ENCODE data around the gene KCNAB1. TPM values are rescaled to one million over a fixed set of nuclear protein-coding genes. Genes with fewer than 3 reads are reported as not detected.

Gene KCNAB1
- total and polyA plus RNA-seq, 4 donors = 0.16 to 2.4 (median 0.72) TPM

DNA sequence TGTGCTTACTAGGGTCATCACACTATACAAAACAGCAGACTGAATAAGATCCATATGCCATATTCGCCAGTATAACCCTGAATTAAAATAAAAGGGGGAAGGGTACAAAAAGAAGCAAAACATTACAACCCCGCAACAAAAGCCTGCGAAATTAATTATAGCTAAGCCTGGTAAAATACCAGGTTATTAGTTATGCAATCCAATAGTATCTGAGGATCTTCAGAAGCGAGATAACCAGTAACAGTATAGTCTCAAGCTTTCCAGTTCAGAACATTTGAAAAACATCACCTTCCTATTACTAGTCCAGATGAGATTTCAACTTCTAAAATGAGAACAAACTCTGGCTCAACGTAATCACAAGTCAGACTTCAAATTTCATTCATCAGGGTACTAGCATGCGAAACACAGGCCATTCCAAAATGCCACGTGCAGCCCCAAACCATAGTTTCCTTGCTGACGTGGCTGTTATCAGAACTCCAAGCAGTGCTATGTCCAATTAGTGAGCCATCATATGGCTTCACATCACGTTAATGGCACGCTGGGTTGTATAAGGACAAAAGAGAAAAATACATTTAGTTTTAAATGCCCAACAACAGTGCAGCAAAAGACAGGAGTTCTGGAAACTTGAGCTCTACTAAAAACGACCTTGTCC, 433.5 kb downstream of the KCNAB1 start:
- Histone ChIP-seq H3K4me1 (ENCODE audit: control insufficient read depth in 5 of 5, insufficient read depth in 5 of 5, low read length in 5 of 5) (peaks cover 0 to 17% (median 9%) of the 10 kb centered on the region in 5 donors), H3K9me3 (ENCODE audit: control insufficient read depth in 4 of 4, insufficient read depth in 3 of 4, low read length in 3 of 4) (no peaks in the 10 kb centered on the region), H3K27ac (ENCODE audit: low read depth in 1 of 2, low read length in 1 of 2) (peak overlapping the region in 1 of 2 donors; percentile 96), H3K4me3 (peak overlapping the region; percentile 94), H3K9ac (ENCODE audit: insufficient read depth in 1 of 2, low read length in 2 of 2) (peak overlapping the region; percentile 78 to 87), H3K27me3 (ENCODE audit: control insufficient read depth in 3 of 3, insufficient read depth in 3 of 3, low read length in 2 of 3) (no peaks in the 10 kb centered on the region), H3K36me3 (ENCODE audit: control insufficient read depth in 4 of 4, insufficient read depth in 4 of 4, low read length in 4 of 4) (peaks cover 3 to 17% (median 8%) of the 10 kb centered on the region in 4 donors)
- TF ChIP-seq CTCF (IDR thresholded peaks at IDR 0.05; ENCODE audit: control extremely low read depth, extremely low read depth) = no peak
- peak in 2 of 3 donors; percentile 40 to 50 for DNase-seq
- no peak for ATAC-seq (ENCODE audit: insufficient read depth, low FRiP score)
- 30 to 39% methylated on average over 11 of the region's 11 CpGs for WGBS, 2 donors

DNA sequence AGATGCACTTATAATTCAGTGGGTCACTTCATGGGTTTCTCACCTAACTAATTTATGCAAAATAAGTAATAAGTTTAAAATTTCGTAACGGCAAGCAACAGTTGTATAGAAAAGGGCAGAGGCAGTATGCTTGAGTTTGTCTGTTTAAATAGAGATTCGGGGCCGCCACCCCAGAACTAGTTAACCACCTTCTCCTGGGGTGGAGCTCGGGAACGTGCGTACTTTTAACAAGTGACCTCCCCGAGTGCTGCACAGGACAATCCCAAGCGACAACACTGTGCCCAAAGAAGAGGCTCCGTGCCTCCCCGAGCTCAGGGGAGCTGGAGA, 434.1 kb downstream of the KCNAB1 start:
- no peaks in the 10 kb centered on the region for H3K9me3 ChIP-seq (ENCODE audit: control insufficient read depth in 4 of 4, insufficient read depth in 3 of 4, low read length in 3 of 4)
- peak overlapping the region; percentile 95 to 96 for H3K27ac ChIP-seq (ENCODE audit: low read depth in 1 of 2, low read length in 1 of 2)
- peaks cover 2 to 11% (median 8%) of the 10 kb centered on the region in 4 donors for H3K36me3 ChIP-seq (ENCODE audit: control insufficient read depth in 4 of 4, insufficient read depth in 4 of 4, low read length in 4 of 4)
- ATAC-seq (ENCODE audit: insufficient read depth, low FRiP score) = peak; percentile 6
- no peak for DNase-seq
- peaks cover 0 to 20% (median 9%) of the 10 kb centered on the region in 5 donors for H3K4me1 ChIP-seq (ENCODE audit: control insufficient read depth in 5 of 5, insufficient read depth in 5 of 5, low read length in 5 of 5)
- H3K9ac ChIP-seq (ENCODE audit: insufficient read depth in 1 of 2, low read length in 2 of 2) = peak overlapping the region; percentile 78 to 87
- WGBS, 2 donors = 0 to 1% methylated on average over 11 of the region's 11 CpGs
- no peak for TF ChIP-seq CTCF (IDR thresholded peaks at IDR 0.05; ENCODE audit: control extremely low read depth, extremely low read depth)
- H3K4me3 ChIP-seq = peak overlapping the region; percentile 94
- H3K27me3 ChIP-seq (ENCODE audit: control insufficient read depth in 3 of 3, insufficient read depth in 3 of 3, low read length in 2 of 3) = no peaks in the 10 kb centered on the region

GRCh38 chr3:156554842-156555687, 434.7 kb downstream of the KCNAB1 start, which contains the start of gene SSR3:
Gene SSR3 (minus strand): TSS chr3:156555117. CDS start chr3:156555089, 28 bp downstream.
- peak within 1 kb of the TSS; percentile 94 for H3K4me3 ChIP-seq
- H3K4me1 ChIP-seq (ENCODE audit: control insufficient read depth in 5 of 5, insufficient read depth in 5 of 5, low read length in 5 of 5) = peaks cover 0 to 24% (median 9%) of the 10 kb centered on the region in 5 donors
- no peaks in the 10 kb centered on the region for H3K9me3 ChIP-seq (ENCODE audit: control insufficient read depth in 4 of 4, insufficient read depth in 3 of 4, low read length in 3 of 4)
- H3K27me3 ChIP-seq (ENCODE audit: control insufficient read depth in 3 of 3, insufficient read depth in 3 of 3, low read length in 2 of 3) = no peaks in the 10 kb centered on the region
- WGBS, 2 donors = 3 to 4% methylated on average over 60 of the region's 60 CpGs
- H3K27ac ChIP-seq (ENCODE audit: low read depth in 1 of 2, low read length in 1 of 2) = peak within 1 kb of the TSS; percentile 95 to 96
- peaks cover 2 to 11% (median 8%) of the 10 kb centered on the region in 4 donors for H3K36me3 ChIP-seq (ENCODE audit: control insufficient read depth in 4 of 4, insufficient read depth in 4 of 4, low read length in 4 of 4)
- peak; percentile 99 for DNase-seq
- ATAC-seq (ENCODE audit: insufficient read depth, low FRiP score) = peak; percentile 98
- H3K9ac ChIP-seq (ENCODE audit: insufficient read depth in 1 of 2, low read length in 2 of 2) = peak within 1 kb of the TSS; percentile 78 to 87
- TF ChIP-seq CTCF (IDR thresholded peaks at IDR 0.05; ENCODE audit: control extremely low read depth, extremely low read depth) = no peak
